ENCODE measurements around the gene NUDCD3. TPM values are rescaled to one million over a fixed set of nuclear protein-coding genes. Genes with fewer than 3 reads are reported as not detected.
"Not testable (repeated sequence)": the region's sequence is repeated elsewhere in the genome, so short reads cannot be mapped to it uniquely, and the experiment has no call there.

NUDCD3 gene
- total RNA-seq, 1 donor from 2014 or later: 68.9 TPM

DNA sequence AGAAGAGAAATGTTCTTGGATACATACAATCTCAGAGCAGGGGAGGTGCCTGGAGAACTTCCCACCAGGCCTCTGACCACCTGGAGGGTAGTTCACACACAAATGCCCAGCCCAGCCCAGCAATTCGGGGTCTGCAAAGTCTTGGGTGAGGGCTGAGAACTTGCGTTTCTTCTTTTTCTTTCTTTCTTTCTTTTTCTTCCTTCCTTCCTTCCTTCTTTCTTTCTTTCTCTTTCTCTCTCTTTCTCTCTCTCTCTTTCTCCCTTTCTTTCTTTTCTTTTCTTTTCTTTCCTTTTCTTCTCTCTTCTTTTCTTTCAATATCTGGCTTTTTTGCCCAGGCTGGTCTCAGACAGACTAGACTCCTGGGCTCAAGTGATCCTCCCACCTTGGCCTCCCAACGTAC lies 28.3 kb upstream of the NUDCD3 start:
- no peak for DNase-seq (ENCODE audit: low spot score)

DNA sequence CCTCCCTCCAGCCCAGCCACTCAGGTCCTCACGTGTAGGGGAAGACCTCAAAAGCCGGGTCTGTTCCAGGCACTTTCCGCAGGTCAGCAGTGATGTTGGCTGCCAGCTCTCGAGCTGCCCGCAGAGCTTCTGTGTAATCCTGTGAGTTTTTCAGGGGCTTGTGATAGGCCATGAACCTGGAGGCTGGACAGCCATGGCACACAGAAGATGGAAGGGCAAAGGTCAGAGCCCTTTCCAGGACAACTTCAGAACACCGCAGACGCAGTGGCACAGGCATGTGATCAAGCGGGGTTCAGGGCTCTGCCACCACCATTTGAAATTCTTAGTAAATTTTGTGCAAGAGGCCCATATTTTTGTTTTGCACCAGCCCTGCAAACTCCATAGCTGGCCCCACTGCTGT lies 26.7 kb upstream of the NUDCD3 start:
- no peak for DNase-seq (ENCODE audit: low spot score)

- DNase-seq (ENCODE audit: low spot score): no peak
Observed at GRCh38 chr7:44515590-44516268, 25.3 kb upstream of the NUDCD3 start.

DNA sequence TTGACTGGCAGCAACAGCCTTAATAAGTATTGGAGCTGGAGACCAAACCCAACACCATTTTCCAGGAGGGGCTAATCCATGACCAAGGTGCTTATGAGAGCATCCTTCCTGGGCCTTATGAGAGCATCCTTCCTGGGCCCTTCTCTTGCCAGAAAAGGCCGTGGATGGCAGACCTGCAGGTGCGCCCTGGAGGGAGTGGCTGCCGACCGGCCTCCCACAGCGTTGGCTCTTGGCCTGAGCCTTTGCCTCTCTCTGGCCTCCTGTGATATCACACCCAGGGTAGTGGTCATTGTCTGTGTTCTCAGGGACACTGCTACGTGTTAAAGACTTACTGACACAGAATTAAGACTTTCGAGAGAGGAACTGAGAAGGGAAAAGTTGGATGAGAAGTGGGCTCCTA lies 22.3 kb upstream of the NUDCD3 start:
- DNase-seq (ENCODE audit: low spot score): no peak

DNA sequence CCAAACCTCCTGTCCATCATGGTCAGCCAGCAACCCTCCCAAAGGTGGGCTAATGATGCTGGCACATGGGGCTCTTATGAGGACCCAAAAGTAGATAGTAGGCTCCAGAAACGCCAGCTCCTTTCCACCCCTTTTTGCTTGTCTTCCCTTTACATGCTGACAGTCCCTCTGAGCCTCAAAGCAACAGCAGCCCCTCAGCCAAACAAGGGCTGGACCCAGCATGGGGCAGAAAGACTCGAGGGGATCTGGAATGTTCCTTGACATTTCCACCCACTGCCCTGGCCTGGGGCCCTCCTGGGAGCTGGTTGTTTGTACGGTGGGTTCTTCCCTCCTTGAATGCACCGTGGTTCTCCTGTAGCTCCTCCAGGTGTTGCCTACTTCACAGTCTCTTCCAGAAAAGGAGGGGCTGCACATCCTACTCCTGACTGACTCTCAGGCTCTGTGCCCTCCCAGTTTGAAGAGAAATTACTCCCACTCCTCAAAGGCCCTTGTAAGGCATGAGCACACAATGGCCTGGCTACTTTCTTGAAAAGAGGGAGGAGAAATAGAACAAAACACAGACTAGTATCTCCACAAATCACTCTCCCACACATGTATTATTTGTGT lies 21.5 kb upstream of the NUDCD3 start:
- DNase-seq (ENCODE audit: low spot score): no peak

DNA sequence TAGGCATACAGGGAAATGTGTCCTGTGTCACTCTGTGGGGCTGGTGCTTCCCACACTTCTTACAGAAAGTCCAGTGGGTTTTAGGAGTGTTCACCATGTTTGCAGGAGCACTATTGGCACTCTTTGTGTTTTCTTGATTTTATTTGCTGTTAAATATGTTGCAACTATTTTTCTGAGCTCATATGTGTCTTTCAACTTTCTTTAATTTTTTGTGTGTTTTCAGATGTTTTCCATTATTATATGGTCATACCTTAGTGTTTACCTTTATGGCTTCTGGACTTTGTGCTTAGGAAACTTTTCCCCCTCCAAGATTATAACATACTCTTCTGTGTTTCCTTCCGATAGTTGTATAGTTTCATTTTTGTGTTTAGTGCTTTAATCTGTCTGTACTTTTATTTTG lies 20.8 kb upstream of the NUDCD3 start:
- DNase-seq (ENCODE audit: low spot score): no peak

DNA sequence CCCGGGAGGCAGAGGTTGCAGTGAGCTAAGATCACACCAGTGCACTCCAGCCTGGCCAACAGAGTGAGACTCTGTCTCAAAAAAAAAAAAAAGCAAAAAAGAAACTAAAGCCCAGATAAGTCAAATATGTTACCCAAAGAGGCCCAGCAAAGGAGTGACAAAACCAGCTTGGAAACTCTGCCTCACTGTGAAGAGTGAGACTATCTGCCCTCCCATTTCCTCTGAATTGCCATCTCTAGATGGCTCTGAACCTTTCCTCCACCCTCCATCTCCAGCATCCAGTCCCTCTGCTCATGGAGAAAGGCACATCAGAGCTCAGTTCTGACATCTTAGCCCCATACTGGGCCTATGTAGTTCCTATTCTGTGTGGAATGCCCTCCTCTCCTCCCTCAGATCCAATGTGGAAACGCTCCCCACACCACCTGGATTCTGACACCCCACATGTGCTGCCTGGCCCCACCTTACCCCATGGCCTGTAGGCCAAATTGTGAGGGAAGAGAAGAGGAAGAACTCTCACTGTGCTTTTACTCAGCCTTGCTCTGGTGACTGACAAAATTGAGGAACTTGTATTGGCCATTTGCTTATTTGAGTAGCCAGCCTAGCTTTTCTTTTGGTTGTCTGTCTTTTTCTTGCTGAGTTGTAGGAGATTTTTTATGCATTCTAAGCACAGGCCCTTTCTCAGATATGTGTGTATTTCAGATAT lies 18.0 kb upstream of the NUDCD3 start:
- no peak for DNase-seq (ENCODE audit: low spot score)

DNA sequence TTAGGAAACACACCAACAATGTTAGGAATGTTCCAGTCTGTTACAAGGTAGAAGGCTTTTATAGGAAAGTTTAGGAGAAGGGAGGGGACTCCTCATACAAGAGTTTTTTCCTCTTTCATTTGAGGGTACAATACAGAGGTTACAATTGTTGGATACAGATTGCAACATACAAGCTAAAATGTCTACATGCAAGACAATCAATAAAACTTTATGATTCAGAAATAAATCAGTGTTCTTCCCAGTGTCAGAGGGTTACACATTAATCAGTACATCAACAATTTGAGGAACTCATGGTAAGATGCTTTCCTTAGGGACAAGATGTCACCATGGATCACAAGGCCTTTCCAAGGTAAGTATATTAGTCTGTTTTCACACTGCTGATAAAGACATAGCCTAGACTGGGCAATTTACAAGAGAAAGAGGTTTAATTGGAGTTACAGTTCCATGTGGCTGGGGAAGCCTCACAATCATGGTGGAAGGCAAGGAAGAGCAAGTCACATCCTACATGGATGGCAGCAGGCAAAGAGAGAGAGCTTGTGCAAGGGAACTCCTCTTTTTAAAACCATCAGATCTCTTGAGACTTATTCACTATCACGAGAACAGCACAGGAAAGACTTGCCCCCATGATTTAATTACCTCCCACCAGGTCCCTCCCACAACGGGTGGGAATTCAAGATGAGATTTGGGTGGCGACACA lies 16.3 kb upstream of the NUDCD3 start:
- DNase-seq (ENCODE audit: low spot score): not testable (repeated sequence)

GRCh38 chr7:44505595-44505994 lies 15.1 kb upstream of the NUDCD3 start:
- no peak for DNase-seq (ENCODE audit: low spot score)

DNA sequence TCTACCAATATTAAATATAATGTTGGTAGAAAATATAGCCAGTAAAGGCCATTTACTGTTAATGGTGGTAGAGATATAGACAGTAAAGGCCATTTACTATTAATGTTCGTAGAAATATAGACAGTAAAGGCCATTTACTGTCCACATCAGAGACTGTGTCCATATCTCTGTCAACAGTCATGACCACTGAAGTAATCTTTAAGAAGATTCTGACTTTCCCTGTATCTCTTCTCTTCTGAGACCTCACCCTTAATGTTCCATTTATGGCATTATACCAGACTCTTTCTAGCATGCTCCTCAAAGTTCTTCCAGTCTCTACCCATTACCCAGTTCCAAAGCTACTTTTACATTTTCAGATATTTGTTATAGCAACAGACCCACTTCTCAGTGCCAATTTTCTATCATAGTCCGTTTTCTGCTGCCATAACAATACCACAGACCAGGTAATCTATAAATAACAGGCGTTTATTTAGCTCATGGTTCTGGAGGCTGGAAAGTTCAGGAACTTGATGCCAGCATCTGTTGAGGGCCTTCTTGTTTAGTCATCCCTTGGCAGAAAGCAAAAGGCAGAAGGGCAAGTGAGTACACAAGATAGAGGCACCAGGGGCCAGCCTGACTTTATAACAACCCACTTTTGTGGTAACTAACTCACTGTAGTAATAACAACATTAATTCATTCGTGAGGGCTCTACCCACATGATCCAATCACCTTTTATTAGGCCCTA lies 7.9 kb upstream of the NUDCD3 start:
- no peak for DNase-seq (ENCODE audit: low spot score)

GRCh38 chr7:44497155-44498027 lies 6.9 kb upstream of the NUDCD3 start:
- DNase-seq (ENCODE audit: low spot score): no peak

DNA sequence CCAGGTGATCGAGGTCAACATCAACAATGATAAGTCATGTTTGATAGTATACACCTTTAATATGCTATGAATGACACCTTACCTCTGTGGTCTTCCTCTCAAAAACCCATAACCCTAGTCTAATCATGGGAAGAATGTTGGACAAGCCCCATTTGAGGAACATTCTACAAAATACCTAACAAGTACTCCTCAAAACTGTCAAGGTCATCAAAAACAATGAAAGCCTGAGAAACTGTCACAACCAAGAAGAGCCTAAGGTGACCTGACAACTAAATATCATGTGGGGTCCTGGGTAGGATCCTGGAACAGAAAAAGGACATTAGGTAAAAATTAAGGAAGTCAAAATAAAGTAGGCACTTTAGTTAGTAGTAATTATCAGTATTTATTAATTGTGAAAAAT lies 5.9 kb upstream of the NUDCD3 start:
- no peak for DNase-seq (ENCODE audit: low spot score)

DNA sequence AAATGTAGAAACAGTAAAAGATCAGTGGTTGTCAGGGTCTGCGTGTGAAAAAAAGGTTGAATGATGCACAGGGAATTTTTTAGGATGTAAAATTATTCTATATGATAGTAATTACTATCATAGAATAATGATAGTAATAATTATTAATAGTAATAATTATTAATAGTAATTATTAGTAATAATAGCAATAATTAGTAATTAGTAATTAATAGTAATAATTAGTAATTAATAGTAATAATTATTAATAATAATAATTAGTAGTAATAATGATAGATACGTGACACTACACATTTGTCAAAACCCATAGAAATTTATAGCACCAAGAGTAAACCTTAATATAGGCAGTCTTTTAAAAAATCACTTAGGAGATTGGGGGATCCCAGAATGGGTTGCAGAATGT lies 4.5 kb upstream of the NUDCD3 start:
- no peak for DNase-seq (ENCODE audit: low spot score)

- DNase-seq (ENCODE audit: low spot score): no peak
Observed at GRCh38 chr7:44491229-44491628, 771 bp upstream of the NUDCD3 start.

GRCh38 chr7:44489955-44490350 lies 505 bp downstream of the NUDCD3 start:
- DNase-seq (ENCODE audit: low spot score): no peak

- DNase-seq (ENCODE audit: low spot score): no peak
Observed at GRCh38 chr7:44488955-44489354, 1.5 kb downstream of the NUDCD3 start.

DNA sequence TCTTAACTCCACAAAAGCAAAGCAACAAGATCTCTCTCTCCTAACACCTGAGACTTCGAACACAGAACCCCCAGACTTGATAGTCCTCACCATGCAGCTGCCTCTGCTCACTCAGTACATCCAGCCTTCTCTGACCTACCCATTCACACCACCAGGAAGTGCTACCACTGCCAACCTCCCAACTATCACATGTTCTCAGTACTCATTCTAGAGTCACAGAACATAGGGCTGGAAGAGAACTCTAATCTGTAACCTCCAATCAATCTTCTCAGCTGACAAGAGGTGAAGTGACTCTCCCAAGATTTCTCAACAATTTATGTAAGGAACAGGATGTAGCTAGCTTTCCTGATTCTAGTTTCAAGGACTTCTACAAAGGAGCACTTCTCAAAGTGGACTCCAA lies 3.8 kb downstream of the NUDCD3 start:
- DNase-seq (ENCODE audit: low spot score): no peak

DNA sequence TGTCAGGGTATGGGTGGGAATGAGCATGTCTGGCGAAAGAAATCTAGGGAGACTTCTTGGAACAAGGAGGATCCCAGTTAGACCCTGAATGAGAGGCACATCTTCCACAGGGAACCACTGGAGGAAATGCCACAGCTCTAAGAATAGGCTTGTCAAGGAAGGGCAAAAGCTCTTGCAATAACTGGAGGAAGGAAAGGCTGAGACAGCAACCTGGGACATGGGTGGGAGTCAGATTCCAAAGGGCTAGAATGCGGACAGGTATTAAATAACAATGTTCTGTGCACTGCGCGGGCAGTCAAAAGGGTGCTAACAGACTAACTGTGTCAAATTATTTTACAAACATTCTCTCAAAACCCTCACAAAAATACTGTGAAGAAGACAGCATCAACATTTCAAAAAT lies 4.5 kb downstream of the NUDCD3 start:
- no peak for DNase-seq (ENCODE audit: low spot score)

DNA sequence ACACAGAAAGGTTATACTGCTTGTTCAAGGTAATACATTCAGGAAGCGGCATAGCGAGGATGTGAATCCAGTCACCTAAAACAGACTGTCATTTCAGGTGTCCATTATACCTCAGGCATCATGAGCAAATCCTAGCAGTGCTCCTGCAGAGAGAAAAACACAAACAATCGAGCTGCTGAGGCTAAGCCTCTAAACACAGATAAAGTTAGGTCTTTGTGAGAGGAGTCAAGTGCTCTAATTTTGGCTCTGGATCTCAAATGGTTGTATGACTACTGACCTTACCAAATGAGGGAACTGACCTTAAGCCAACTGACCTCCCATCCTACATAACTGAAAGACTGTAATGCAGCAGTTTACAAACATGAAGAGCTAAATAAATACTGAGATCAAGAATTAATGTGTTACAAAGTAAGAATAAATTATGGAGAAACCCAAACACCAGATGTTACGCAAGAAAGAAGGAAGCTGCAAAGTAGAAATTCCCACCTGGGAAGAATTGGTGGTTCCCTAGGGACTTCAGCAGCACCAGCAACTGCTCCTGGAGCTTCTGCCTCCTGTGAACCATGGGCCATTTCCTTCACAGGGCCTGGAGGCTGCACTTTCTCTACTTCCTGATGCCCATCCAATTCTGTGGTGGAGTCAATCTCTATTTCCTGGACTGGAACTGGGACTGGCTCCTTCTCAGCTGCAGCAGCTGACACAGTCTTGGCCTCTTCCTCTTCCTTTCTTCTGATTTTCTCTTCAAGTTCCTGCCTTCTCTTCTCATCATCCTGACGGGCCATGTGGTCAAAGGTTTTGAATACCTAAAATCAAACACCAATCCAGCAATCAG lies 5.8 kb downstream of the NUDCD3 start:
- DNase-seq (ENCODE audit: low spot score): no peak
